Left colon (tissue), 2 donors: Measurements from ENCODE around the gene PTPA. TPM values are rescaled to one million over a fixed set of nuclear protein-coding genes. Genes with fewer than 3 reads are reported as not detected.

Experiments used
- ATAC-seq: fragments of 200-7000 bp; cut with Tn5 transposase; one replicate; pipeline ENCODE4 v1.9.1; 2020; ENCODE audit warnings: mild to moderate bottlenecking, moderate library complexity
- DNase-seq, 2 donors: peaks; one replicate each; pipeline ENCODE4 v3.0.0-alpha.2; 2020
- intact Hi-C, 2 donors: fragments of 100-400 bp; cut with DNase I in 1 of 2; cut with micrococcal nuclease in 1 of 2; formaldehyde crosslinking; loops; one replicate each; pipeline versions ENCODE4 v1.11.2 to v1.14.0; 2022; cut with DNase I, micrococcal nuclease
- total RNA-seq, 2 donors: library from RNA; stranded (reverse); fragmentation: NEBNext Ultra II Directional; extraction: Animal tissue kit (Norgen Biotek cat#: 25700); gene quantifications; one replicate each; pipeline ENCODE4 v1.2.1, GENCODE V29; 2021
- donor health status: DM: no; HTN: no; CAD: no.
- donor health status: DM: yes; HTN: yes; CAD: no.

PTPA gene
- total RNA-seq, 2 donors from 2014 or later = 90.8 to 91.9 TPM

GRCh38 chr9:129080601-129081387 lies 30.4 kb upstream of the PTPA start, which contains the start of gene DOLPP1:
Gene DOLPP1 (plus strand): TSS chr9:129081111. CDS start chr9:129081132, 21 bp downstream.
- DNase-seq (peak; percentile 98 to 99), ATAC-seq (peak; percentile 79)
- intact Hi-C loops = no loop called here

GRCh38 chr9:129081388-129081904 lies 29.8 kb upstream of the PTPA start:
- intact Hi-C loops = no loop called here
- peak; percentile 41 for ATAC-seq

GRCh38 chr9:129084087-129084486 lies 27.1 kb upstream of the PTPA start:
- intact Hi-C loops = no loop called here
- ATAC-seq = peak; percentile 27
- DNase-seq = no peak

More at GRCh38 chr9:129081388-129081904, 29.8 kb upstream of the PTPA start:
- DNase-seq = peak in 1 of 2 donors; percentile 56

- ATAC-seq (no peak), DNase-seq (no peak)
- intact Hi-C loops = no loop called here
These were observed 22.0 kb upstream of the PTPA start for GRCh38 chr9:129089246-129089645.

GRCh38 chr9:129093602-129094386 lies 17.4 kb upstream of the PTPA start:
- no peak for DNase-seq
- ATAC-seq = no peak
- intact Hi-C loops = no loop called here

- ATAC-seq = no peak
- no peak for DNase-seq
- intact Hi-C loops = no loop called here
These were observed 16.6 kb upstream of the PTPA start for GRCh38 chr9:129094387-129095169.

- intact Hi-C loops = no loop called here
- DNase-seq = no peak
- no peak for ATAC-seq
These were observed 16.0 kb upstream of the PTPA start for GRCh38 chr9:129095170-129095667.

GRCh38 chr9:129095908-129096307 lies 15.3 kb upstream of the PTPA start:
- DNase-seq (no peak), ATAC-seq (no peak)

GRCh38 chr9:129097671-129098306 lies 13.4 kb upstream of the PTPA start:
- DNase-seq (no peak), ATAC-seq (no peak)
- intact Hi-C loops = no loop called here

More at GRCh38 chr9:129095908-129096307, 15.3 kb upstream of the PTPA start:
- intact Hi-C loops = no loop called here

- no peak for DNase-seq
- intact Hi-C loops = no loop called here
- no peak for ATAC-seq
These were observed 12.9 kb upstream of the PTPA start for GRCh38 chr9:129098328-129098727.

GRCh38 chr9:129100383-129101169 lies 10.6 kb upstream of the PTPA start:
- no peak for ATAC-seq
- DNase-seq = no peak
- intact Hi-C loops = no loop called here

- no peak for DNase-seq
- ATAC-seq = no peak
- intact Hi-C loops = no loop called here
These were observed 9.9 kb upstream of the PTPA start for GRCh38 chr9:129101279-129101678.

- no peak for ATAC-seq
- no peak for DNase-seq
- intact Hi-C loops = no loop called here
These were observed 9.1 kb upstream of the PTPA start for GRCh38 chr9:129102095-129102525.

- DNase-seq (peak in 1 of 2 donors; percentile 61), ATAC-seq (peak; percentile 82)
- intact Hi-C loops = no loop called here
These were observed 8.2 kb upstream of the PTPA start for GRCh38 chr9:129102791-129103594.

GRCh38 chr9:129103595-129103965 lies 7.6 kb upstream of the PTPA start:
- intact Hi-C loops = no loop called here
- ATAC-seq = no peak

GRCh38 chr9:129104051-129104450 lies 7.2 kb upstream of the PTPA start:
- ATAC-seq (no peak), DNase-seq (no peak)
- intact Hi-C loops = no loop called here

More at GRCh38 chr9:129103595-129103965, 7.6 kb upstream of the PTPA start:
- DNase-seq = no peak
